ENCODE measurements around the gene ARMC7.
"Not testable (repeated sequence)": the region's sequence is repeated elsewhere in the genome, so short reads cannot be mapped to it uniquely, and the experiment has no call there.

ARMC7 gene

GRCh38 chr17:75155191-75155601, 45.4 kb downstream of the ARMC7 start:
- no peak for TF ChIP-seq CTCF (IDR thresholded peaks at IDR 0.05; ENCODE audit: borderline replicate concordance, control extremely low read depth, extremely low read depth, insufficient read depth, missing control alignments)
- DNase-seq (ENCODE audit: low spot score) = no peak
- in situ Hi-C loops (cut with MboI; ENCODE audit: low sequenced_read_pairs, unreplicated experiment) = no loop called here

GRCh38 chr17:75158480-75158879, 48.7 kb downstream of the ARMC7 start:
- in situ Hi-C loops (cut with MboI; ENCODE audit: low sequenced_read_pairs, unreplicated experiment); DNase-seq (ENCODE audit: low spot score): not testable (repeated sequence)

GRCh38 chr17:75159196-75160031, 49.6 kb downstream of the ARMC7 start:
- in situ Hi-C loops (cut with MboI; ENCODE audit: low sequenced_read_pairs, unreplicated experiment) = no loop called here
- no peak for DNase-seq (ENCODE audit: low spot score)
- TF ChIP-seq CTCF (IDR thresholded peaks at IDR 0.05; ENCODE audit: borderline replicate concordance, control extremely low read depth, extremely low read depth, insufficient read depth, missing control alignments) = no peak

GRCh38 chr17:75160211-75160610, 50.4 kb downstream of the ARMC7 start:
- in situ Hi-C loops (cut with MboI; ENCODE audit: low sequenced_read_pairs, unreplicated experiment) = no loop called here
- no peak for DNase-seq (ENCODE audit: low spot score)
- no peak for TF ChIP-seq CTCF (IDR thresholded peaks at IDR 0.05; ENCODE audit: borderline replicate concordance, control extremely low read depth, extremely low read depth, insufficient read depth, missing control alignments)

GRCh38 chr17:75163074-75163473, 53.3 kb downstream of the ARMC7 start:
- in situ Hi-C loops (cut with MboI; ENCODE audit: low sequenced_read_pairs, unreplicated experiment) = no loop called here
- no peak for TF ChIP-seq CTCF (IDR thresholded peaks at IDR 0.05; ENCODE audit: borderline replicate concordance, control extremely low read depth, extremely low read depth, insufficient read depth, missing control alignments)

DNA sequence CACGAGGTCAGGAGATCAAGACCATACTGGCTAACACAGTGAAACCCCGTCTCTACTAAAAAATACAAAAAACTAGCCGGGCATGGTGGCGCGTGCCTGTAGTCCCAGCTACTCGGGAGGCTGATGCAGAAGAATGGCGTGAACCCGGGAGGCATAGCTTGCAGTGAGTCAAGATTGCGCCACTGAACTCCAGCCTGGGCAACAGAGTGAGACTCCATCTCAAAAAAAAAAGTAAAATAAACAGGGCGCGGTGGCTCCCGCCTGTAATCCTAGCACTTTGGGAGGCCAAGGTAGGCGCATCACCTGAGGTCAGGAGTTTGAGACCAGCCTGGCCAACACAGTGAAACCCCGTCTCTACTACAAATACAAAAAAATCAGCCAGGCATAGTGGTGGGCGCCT, 54.8 kb downstream of the ARMC7 start:
- DNase-seq (ENCODE audit: low spot score); in situ Hi-C loops (cut with MboI; ENCODE audit: low sequenced_read_pairs, unreplicated experiment): not testable (repeated sequence)

More at GRCh38 chr17:75163074-75163473, 53.3 kb downstream of the ARMC7 start:
- no peak for DNase-seq (ENCODE audit: low spot score)

DNA sequence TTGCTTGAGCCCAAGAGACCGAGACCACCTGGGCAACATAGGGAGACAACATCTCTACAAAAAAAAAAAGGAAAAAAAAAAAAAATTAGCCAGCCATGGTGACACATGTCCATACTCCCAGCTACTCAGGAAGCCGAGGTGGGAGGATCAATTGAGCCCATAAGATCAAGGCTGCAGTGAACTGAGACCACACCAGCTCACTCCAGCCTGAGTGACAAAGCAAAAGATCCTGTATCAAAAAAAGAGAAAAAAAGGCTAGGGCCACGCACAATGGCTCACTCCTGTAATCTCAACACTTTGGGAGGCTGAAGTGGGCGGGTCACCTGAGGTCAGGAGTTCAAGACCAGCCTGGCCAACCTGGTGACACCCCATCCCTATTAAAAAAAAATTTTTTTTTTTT, 59.2 kb downstream of the ARMC7 start:
- DNase-seq (ENCODE audit: low spot score) = no peak
- TF ChIP-seq CTCF (IDR thresholded peaks at IDR 0.05; ENCODE audit: borderline replicate concordance, control extremely low read depth, extremely low read depth, insufficient read depth, missing control alignments) = no peak
- in situ Hi-C loops (cut with MboI; ENCODE audit: low sequenced_read_pairs, unreplicated experiment) = no loop called here

Measured in GM13976 (cell line).